HepG2 (cell line): Measurements from ENCODE around the gene VARS2. TPM values are rescaled to one million over a fixed set of nuclear protein-coding genes. Genes with fewer than 3 reads are reported as not detected.
A peak's percentile ranks its signal among the peaks of the same experiment; 100 is the strongest.

Source experiments
- ARHGAP35 ChIP-seq: sonication (generic); formaldehyde crosslinking; IDR thresholded peaks from 2 replicates; pipeline ENCODE4 v1.9.0; 2022; ENCODE audit warnings: mild to moderate bottlenecking, inconsistent platforms, moderate library complexity, missing genetic modification reagents, borderline replicate concordance
- BRCA1 ChIP-seq: sonication (generic); formaldehyde crosslinking; IDR thresholded peaks from 2 replicates; pipeline ENCODE4 v1.4.0; 2020; ENCODE audit warnings: missing genetic modification reagents
- DPF2 ChIP-seq: sonication (generic); formaldehyde crosslinking; IDR thresholded peaks from 2 replicates; pipeline ENCODE4 v1.4.0; 2020; ENCODE audit warnings: mild to moderate bottlenecking, low read depth, missing genetic modification reagents, borderline replicate concordance
- EP300 ChIP-seq, 3 experiments: sonication (generic) in 1 of 3; formaldehyde crosslinking in 1 of 3; IDR thresholded peaks; 2 replicates each; pipeline versions ENCODE4 v1.5.1 to v1.6.1; 2011 to 2020; ENCODE audit warnings: low read depth in 2 of 3, low read length in 2 of 3, borderline replicate concordance in 1 of 3, improper control_type of control experiment in 1 of 3, mild to moderate bottlenecking in 1 of 3, missing genetic modification reagents in 1 of 3, moderate library complexity in 1 of 3
- JUND ChIP-seq: sonication (generic); formaldehyde crosslinking; IDR thresholded peaks from 2 replicates; pipeline ENCODE4 v1.8.0; 2022; ENCODE audit warnings: mild to moderate bottlenecking, missing genetic modification reagents
- KLF11 ChIP-seq: IDR thresholded peaks from 2 replicates; pipeline ENCODE4 v1.6.1; 2016; ENCODE audit warnings: missing compliant biosample characterization
- NONO ChIP-seq, 2 experiments: fragments of 450-650 bp in 1 of 2; sonication (generic) in 1 of 2; formaldehyde crosslinking in 1 of 2; IDR thresholded peaks in 1 of 2; conservative IDR thresholded peaks in 1 of 2; 2 replicates each; pipeline versions ENCODE4 v1.6.1 to v1.8.0; 2017 to 2022; ENCODE audit warnings: mild to moderate bottlenecking in 1 of 2, missing genetic modification reagents in 1 of 2, moderate library complexity in 1 of 2
- PCBP2 ChIP-seq: fragments of 200-400 bp; formaldehyde crosslinking; optimal IDR thresholded peaks from 2 replicates; pipeline ENCODE3; 2018; ENCODE audit warnings: low read length, low read depth; ENCODE audit not compliant: poor library complexity, severe bottlenecking
- SP2 ChIP-seq: sonication (generic); formaldehyde crosslinking; IDR thresholded peaks from 2 replicates; pipeline ENCODE4 v1.5.1; 2020; ENCODE audit warnings: mild to moderate bottlenecking, missing genetic modification reagents
- TBL1XR1 ChIP-seq: fragments of 150-350 bp; IDR thresholded peaks from 2 replicates; pipeline ENCODE4 v1.6.1; 2014; ENCODE audit warnings: borderline replicate concordance, low read length; ENCODE audit not compliant: partially characterized antibody
- TCF12 ChIP-seq, 2 experiments: fragments of 450-650 bp in 1 of 2; sonication (generic) in 1 of 2; formaldehyde crosslinking in 1 of 2; IDR thresholded peaks; 2 replicates each; pipeline versions ENCODE4 v1.6.1 to v1.8.0; 2017 to 2022; ENCODE audit warnings: antibody characterized with exemption in 1 of 2, mild to moderate bottlenecking in 1 of 2, missing genetic modification reagents in 1 of 2, moderate library complexity in 1 of 2
- XBP1 ChIP-seq: sonication (generic); formaldehyde crosslinking; IDR thresholded peaks from 2 replicates; pipeline ENCODE4 v1.5.0; 2020; ENCODE audit warnings: missing genetic modification reagents
- ZBTB20 ChIP-seq: sonication (generic); formaldehyde crosslinking; IDR thresholded peaks from 2 replicates; pipeline ENCODE4 v1.8.1; 2023; ENCODE audit warnings: missing genetic modification reagents, low read depth, mild to moderate bottlenecking, borderline replicate concordance
- ZNF329 ChIP-seq: sonication (generic); formaldehyde crosslinking; IDR thresholded peaks from 2 replicates; pipeline ENCODE4 v1.9.0; 2021; ENCODE audit warnings: low read depth, mild to moderate bottlenecking, missing genetic modification reagents
- ZNF547 ChIP-seq: sonication (generic); formaldehyde crosslinking; IDR thresholded peaks from 2 replicates; pipeline ENCODE4 v1.5.1; 2020; ENCODE audit warnings: mild to moderate bottlenecking, missing genetic modification reagents
- ZNF558 ChIP-seq: sonication (generic); formaldehyde crosslinking; IDR thresholded peaks from 2 replicates; pipeline ENCODE4 v1.9.0; 2022; ENCODE audit warnings: mild to moderate bottlenecking, missing genetic modification reagents, borderline replicate concordance
- ZNF574 ChIP-seq: sonication (generic); formaldehyde crosslinking; IDR thresholded peaks from 2 replicates; pipeline ENCODE4 v1.4.0; 2020; ENCODE audit warnings: missing genetic modification reagents
- ZNF740 ChIP-seq: sonication (generic); formaldehyde crosslinking; IDR thresholded peaks from 2 replicates; pipeline ENCODE4 v1.4.0; 2020; ENCODE audit warnings: missing genetic modification reagents
- ZNF749 ChIP-seq: sonication (generic); formaldehyde crosslinking; IDR thresholded peaks from 2 replicates; pipeline ENCODE4 v1.8.0; 2022; ENCODE audit warnings: mild to moderate bottlenecking, missing genetic modification reagents, moderate library complexity, borderline replicate concordance
- ZSCAN25 ChIP-seq: sonication (generic); formaldehyde crosslinking; IDR thresholded peaks from 2 replicates; pipeline ENCODE4 v1.8.0; 2022; ENCODE audit warnings: mild to moderate bottlenecking, missing genetic modification reagents
- ZSCAN9 ChIP-seq: IDR thresholded peaks from 2 replicates; pipeline ENCODE4 v1.6.1; 2016; ENCODE audit warnings: borderline replicate concordance
- polyA plus RNA-seq, 8 experiments: library from polyadenylated mRNA; depleted of rRNA in 3 of 8; stranded (reverse) in 7 of 8; unstranded in 1 of 8; fragments of >200 nt; fragmentation: Illumina TruSeq in 4 of 8; extraction: Trizol in 4 of 8; gene quantifications; 2 replicates each; pipeline versions ENCODE4 v1.2.1 to v1.2.3, GENCODE V29; 2011 to 2016; ENCODE audit warnings: low read depth in 4 of 8, missing spikeins in 1 of 8, mixed read lengths in 1 of 8; ENCODE audit not compliant: insufficient read depth in 1 of 8
- total RNA-seq, 5 experiments: library from RNA; depleted of rRNA; stranded (reverse); fragments of >200 nt; fragmentation: Illumina TruSeq; extraction: Trizol; gene quantifications; 2 replicates each; pipeline ENCODE4 v1.2.3, GENCODE V29; 2016; ENCODE audit warnings: low read depth in 1 of 5

The VARS2 gene
- total and polyA plus RNA-seq, 2 of the 13 experiments (the other 11 are each of a cell fraction or from before 2014, with no cell fraction given), result 61.8 to 71.8 TPM

GRCh38 chr6:30907758-30908591, 6.1 kb upstream of the VARS2 start, which contains the start of gene GTF2H4 (continued):
- TF ChIP-seq TCF12 (IDR thresholded peaks at IDR 0.05) (no peak), TCF12 (CRISPR knock-in tag; IDR thresholded peaks at IDR 0.05) (peak; percentile 15; the same call in 1 of the 2 replicates), DPF2 (CRISPR knock-in tag) (no peak), ZNF329 (CRISPR knock-in tag) (peak; percentile 77; the same call in 1 of the 2 replicates), TBL1XR1 (peak; percentile 36), BRCA1 (CRISPR knock-in tag) (no peak), ZBTB20 (CRISPR knock-in tag) (peak; percentile 77), EP300 (IDR thresholded peaks at IDR 0.05; ENCODE audit: low read depth in 2 of 2, low read length in 2 of 2) (peak in 1 of 2 experiments; percentile 47; a peak in 1 of 4 replicates), EP300 (CRISPR knock-in tag; IDR thresholded peaks at IDR 0.05; ENCODE audit: borderline replicate concordance) (peak; percentile 61), NONO (IDR thresholded peaks at IDR 0.05) (no peak), NONO (CRISPR knock-in tag; conservative IDR thresholded peaks at IDR 0.05) (0 out of 2 replicates have a peak, but pooled peaks have one; percentile 24), ARHGAP35 (CRISPR knock-in tag) (peak; percentile 75), ZSCAN25 (peak; percentile 26; the same call in 1 of the 2 replicates), SP2 (CRISPR knock-in tag) (no peak; the same call in 1 of the 2 replicates), ZNF749 (CRISPR knock-in tag) (no peak), ZNF547 (CRISPR knock-in tag) (peak; percentile 58; the same call in 1 of the 2 replicates), ZSCAN9 (CRISPR knock-in tag) (no peak; the same call in 1 of the 2 replicates), ZNF740 (CRISPR knock-in tag) (no peak), KLF11 (CRISPR knock-in tag) (0 out of 2 replicates have a peak, but pooled peaks have one; percentile 55), PCBP2 (peak; percentile 40), XBP1 (CRISPR knock-in tag) (no peak), JUND (CRISPR knock-in tag) (no peak; the same call in 1 of the 2 replicates), ZNF574 (CRISPR knock-in tag) (peak; percentile 96), ZNF558 (CRISPR knock-in tag) (peak; percentile 76; the same call in 1 of the 2 replicates)
